ENCODE data around the gene EFNA4. TPM values are rescaled to one million over a fixed set of nuclear protein-coding genes. Genes with fewer than 3 reads are reported as not detected.
A peak's percentile ranks its signal among the peaks of the same experiment; 100 is the strongest.

Gene EFNA4
- polyA plus RNA-seq, 3 donors, result 2.3 to 8.0 (median 4.1) TPM

GRCh38 chr1:155049651-155050559 is 13.6 kb upstream of the EFNA4 start:
- peak overlapping the region in 3 of 7 donors; percentile 14 to 89 (median 48) for H3K27ac Mint-ChIP-seq
- no peak overlapping the region for H3K9ac ChIP-seq (ENCODE audit: insufficient read depth, low read length, poor library complexity, severe bottlenecking)
- H3K4me1 ChIP-seq (ENCODE audit: control insufficient read depth in 1 of 2, insufficient read depth in 2 of 2, low read length in 2 of 2), result peaks cover 28 to 46% of the 10 kb centered on the region in 2 donors
- H3K4me1 Mint-ChIP-seq, result peaks cover 30% of the 10 kb centered on the region
- peaks cover 12 to 13% of the 10 kb centered on the region in 2 donors for H3K36me3 Mint-ChIP-seq
- no peaks in the 10 kb centered on the region for H3K9me3 ChIP-seq (replicated peaks in 1 of 2; ENCODE audit: control insufficient read depth in 1 of 2, insufficient read depth in 1 of 2, low read length in 2 of 2)
- H3K79me2 ChIP-seq (ENCODE audit: insufficient read depth, low read length), result peaks cover 20% of the 10 kb centered on the region
- H3K9me3 Mint-ChIP-seq, result no peaks in the 10 kb centered on the region
- peak overlapping the region; percentile 82 to 84 for H3K4me3 Mint-ChIP-seq
- H3K27me3 Mint-ChIP-seq (ENCODE audit: low read depth in 3 of 3), result peaks cover 0 to 5% (median 1%) of the 10 kb centered on the region in 3 donors
- H3K4me2 ChIP-seq (replicated peaks; ENCODE audit: extremely low read depth, low read length, poor library complexity, severe bottlenecking), result peak overlapping the region; percentile 100
- WGBS (ENCODE audit: insufficient coverage), result 24% methylated on average over 7 of the region's 10 CpGs
- TF ChIP-seq CTCF (IDR thresholded peaks at IDR 0.05), result no peak
- peak overlapping the region; percentile 95 for H2AFZ ChIP-seq (ENCODE audit: insufficient read depth, low read depth, low read length, poor library complexity, severe bottlenecking)
- peak overlapping the region; percentile 1 to 96 (median 84) for H3K4me3 ChIP-seq (replicated peaks in 1 of 3; ENCODE audit: low read depth in 2 of 3, low read length in 3 of 3)
- intact Hi-C loops (cut with micrococcal nuclease), result loop anchor here (5.0 kb wide), 4 partner anchors 37 to 78 kb away; partner anchors contain the start of genes CKS1B (in 1 of the 2), SHC1 (in 1 of the 2) and ZBTB7B (in 1 of the 2)
- H4K20me1 ChIP-seq (ENCODE audit: insufficient read depth, low read length), result peaks cover 34% of the 10 kb centered on the region
- no peaks in the 10 kb centered on the region for H3K27me3 ChIP-seq (ENCODE audit: control insufficient read depth in 2 of 2, insufficient read depth in 2 of 2, low read length in 2 of 2)
- H3K36me3 ChIP-seq (replicated peaks in 1 of 2; ENCODE audit: control insufficient read depth in 1 of 2, insufficient read depth in 2 of 2, low read length in 2 of 2), result peaks cover 15% of the 10 kb centered on the region in 2 donors
- DNase-seq, result no peak
- no peak overlapping the region for H3K27ac ChIP-seq (ENCODE audit: low read depth in 1 of 2, low read length in 2 of 2)

GRCh38 chr1:155050560-155051341 is 12.8 kb upstream of the EFNA4 start, which contains the start of gene ADAM15:
Gene ADAM15, plus strand, starts transcription at chr1:155051316. Its CDS starts 71 bp downstream, at chr1:155051387.
- Histone ChIP-seq H2AFZ (ENCODE audit: insufficient read depth, low read depth, low read length, poor library complexity, severe bottlenecking) (peak within 1 kb of the TSS; percentile 95), H3K4me3 (replicated peaks in 1 of 3; ENCODE audit: low read depth in 2 of 3, low read length in 3 of 3) (peak within 1 kb of the TSS; percentile 60 to 96 (median 84)), H3K36me3 (replicated peaks in 1 of 2; ENCODE audit: control insufficient read depth in 1 of 2, insufficient read depth in 2 of 2, low read length in 2 of 2) (peaks cover 20 to 22% of the 10 kb centered on the region in 2 donors), H4K20me1 (ENCODE audit: insufficient read depth, low read length) (peaks cover 40% of the 10 kb centered on the region), H3K79me2 (ENCODE audit: insufficient read depth, low read length) (peaks cover 20% of the 10 kb centered on the region), H3K4me1 (ENCODE audit: control insufficient read depth in 1 of 2, insufficient read depth in 2 of 2, low read length in 2 of 2) (peaks cover 28 to 42% of the 10 kb centered on the region in 2 donors), H3K27ac (ENCODE audit: low read depth in 1 of 2, low read length in 2 of 2) (peak within 1 kb of the TSS; percentile 54 to 79), H3K4me2 (replicated peaks; ENCODE audit: extremely low read depth, low read length, poor library complexity, severe bottlenecking) (peak within 1 kb of the TSS; percentile 100), H3K27me3 (ENCODE audit: control insufficient read depth in 2 of 2, insufficient read depth in 2 of 2, low read length in 2 of 2) (no peaks in the 10 kb centered on the region), H3K9ac (ENCODE audit: insufficient read depth, low read length, poor library complexity, severe bottlenecking) (peak within 1 kb of the TSS; percentile 75), H3K9me3 (replicated peaks in 1 of 2; ENCODE audit: control insufficient read depth in 1 of 2, insufficient read depth in 1 of 2, low read length in 2 of 2) (no peaks in the 10 kb centered on the region)
- H3K4me1 Mint-ChIP-seq, result peaks cover 26% of the 10 kb centered on the region
- peaks cover 0 to 5% (median 1%) of the 10 kb centered on the region in 3 donors for H3K27me3 Mint-ChIP-seq (ENCODE audit: low read depth in 3 of 3)
- peak; percentile 81 to 88 (median 85) for DNase-seq
- under 1% methylated on average over 95 of the region's 99 CpGs for WGBS (ENCODE audit: insufficient coverage)
- H3K4me3 Mint-ChIP-seq, result peak within 1 kb of the TSS; percentile 90 to 95
- TF ChIP-seq CTCF (IDR thresholded peaks at IDR 0.05), result peak; percentile 99
- H3K9me3 Mint-ChIP-seq, result no peaks in the 10 kb centered on the region
- intact Hi-C loops (cut with micrococcal nuclease), result loop anchor here (5.0 kb wide), 3 partner anchors 37 to 48 kb away; partner anchors contain the start of gene ZBTB7B (in 1 of the 2)
- H3K27ac Mint-ChIP-seq, result peak within 1 kb of the TSS; percentile 73 to 93 (median 89)
- H3K36me3 Mint-ChIP-seq, result peaks cover 18 to 20% of the 10 kb centered on the region in 2 donors

Measured in CD14-positive monocyte (primary cell).